ENCODE results near the gene TASP1. TPM values are rescaled to one million over a fixed set of nuclear protein-coding genes. Genes with fewer than 3 reads are reported as not detected.
"Not testable (repeated sequence)": the region's sequence is repeated elsewhere in the genome, so short reads cannot be mapped to it uniquely, and the experiment has no call there.

Gene TASP1
- total and polyA plus RNA-seq, 2 donors (not counting 3 experiments of a cell fraction or from before 2014, with no cell fraction given): 3.5 to 8.9 TPM

- POLR2A ChIA-PET: no interaction called here
Measured at GRCh38 chr20:13485576-13485975, 153.2 kb downstream of the TASP1 start.

GRCh38 chr20:13485019-13485418 is 153.7 kb downstream of the TASP1 start:
- dilution Hi-C loops (cut with MboI; ENCODE audit: extremely low pct_ligation_motif_present, low sequenced_read_pairs); H3K27me3 ChIP-seq (ENCODE audit: control insufficient read depth in 2 of 2, insufficient read depth in 2 of 2, low read length in 2 of 2); H3K79me2 ChIP-seq (ENCODE audit: control insufficient read depth, insufficient read depth, low read length); H3K9ac ChIP-seq (replicated peaks; ENCODE audit: extremely low read depth, insufficient read depth, low read length); H4K20me1 ChIP-seq (replicated peaks; ENCODE audit: control insufficient read depth, extremely low read depth, insufficient read depth, low read length); POLR2A ChIA-PET; H2AFZ ChIP-seq (ENCODE audit: low read depth, low read length); H3K36me3 ChIP-seq (ENCODE audit: control insufficient read depth in 2 of 2, extremely low read depth in 1 of 2, insufficient read depth in 2 of 2, low read length in 2 of 2); H3K4me1 ChIP-seq (ENCODE audit: control insufficient read depth, extremely low read depth, insufficient read depth, low read length); FAIRE-seq; BruUV-seq (replicated peaks); intact Hi-C loops (cut with micrococcal nuclease); DNase-seq (ENCODE audit: low read depth, low spot score); H3K27ac ChIP-seq (ENCODE audit: insufficient read depth, low read depth, low read length); H3K4me2 ChIP-seq (ENCODE audit: insufficient read depth, low read length); H3K9me3 ChIP-seq (replicated peaks; ENCODE audit: control insufficient read depth, insufficient read depth, low read length); H3K9me1 ChIP-seq (replicated peaks; ENCODE audit: control insufficient read depth, extremely low read depth, insufficient read depth, low read length); H3K4me3 ChIP-seq (replicated peaks in 1 of 3; ENCODE audit: insufficient read depth in 1 of 3, low read depth in 1 of 3, low read length in 3 of 3): not testable (repeated sequence)
- CTCF ChIA-PET: interaction anchor here (0.9 to 1.3 kb wide), 2 partner anchors 12 to 27 kb away, joined by 3 to 4 read pairs; no protein-coding TSS in a partner anchor

More at GRCh38 chr20:13485576-13485975, 153.2 kb downstream of the TASP1 start:
- H4K20me1 ChIP-seq (replicated peaks; ENCODE audit: control insufficient read depth, extremely low read depth, insufficient read depth, low read length): no peaks in the 10 kb centered on the region
- dilution Hi-C loops (cut with MboI; ENCODE audit: extremely low pct_ligation_motif_present, low sequenced_read_pairs): no loop called here
- BruUV-seq (replicated peaks): no TSS peak
- CTCF ChIA-PET: interaction anchor here (0.9 to 1.3 kb wide), 4 partner anchors 12 to 62 kb away, joined by 3 to 5 read pairs (median 4); no protein-coding TSS in a partner anchor
- FAIRE-seq (no peak), DNase-seq (ENCODE audit: low read depth, low spot score) (no peak)
- no peak overlapping the region for H3K4me3 ChIP-seq (replicated peaks in 1 of 3; ENCODE audit: insufficient read depth in 1 of 3, low read depth in 1 of 3, low read length in 3 of 3)
- no peak overlapping the region for H2AFZ ChIP-seq (ENCODE audit: low read depth, low read length)
- H3K9me1 ChIP-seq (replicated peaks; ENCODE audit: control insufficient read depth, extremely low read depth, insufficient read depth, low read length): no peaks in the 10 kb centered on the region
- no peaks in the 10 kb centered on the region for H3K36me3 ChIP-seq (ENCODE audit: control insufficient read depth in 2 of 2, extremely low read depth in 1 of 2, insufficient read depth in 2 of 2, low read length in 2 of 2)
- no peak overlapping the region for H3K4me2 ChIP-seq (ENCODE audit: insufficient read depth, low read length)
- TF ChIP-seq GATA2 (IDR thresholded peaks at IDR 0.05; ENCODE audit: insufficient read depth, insufficient read length, low read depth, low read length) (no peak), FOS (IDR thresholded peaks at IDR 0.05; ENCODE audit: borderline replicate concordance, insufficient read depth, low read length) (no peak), CTCF (IDR thresholded peaks at IDR 0.05; ENCODE audit: extremely low read depth in 1 of 2, insufficient read depth in 1 of 2, low read depth in 1 of 2, low read length in 2 of 2) (no peak), MYC (IDR thresholded peaks at IDR 0.05; ENCODE audit: low read depth, low read length) (no peak), MAX (IDR thresholded peaks at IDR 0.05; ENCODE audit: insufficient read depth, insufficient read length) (no peak), JUN (IDR thresholded peaks at IDR 0.05; ENCODE audit: borderline replicate concordance, insufficient read depth, insufficient read length, low read depth) (no peak), POLR2A (IDR thresholded peaks at IDR 0.05; ENCODE audit: low read depth, low read length) (no peak), EZH2 (IDR thresholded peaks at IDR 0.05; ENCODE audit: borderline replicate concordance, low read depth, low read length, severe bottlenecking) (no peak), POLR2AphosphoS5 (IDR thresholded peaks at IDR 0.05; ENCODE audit: insufficient read depth, low read depth, low read length) (no peak)
- H3K27me3 ChIP-seq (ENCODE audit: control insufficient read depth in 2 of 2, insufficient read depth in 2 of 2, low read length in 2 of 2): no peaks in the 10 kb centered on the region
- intact Hi-C loops (cut with micrococcal nuclease): no loop called here
- H3K27ac ChIP-seq (ENCODE audit: insufficient read depth, low read depth, low read length): no peak overlapping the region
- H3K4me1 ChIP-seq (ENCODE audit: control insufficient read depth, extremely low read depth, insufficient read depth, low read length): no peaks in the 10 kb centered on the region
- no peaks in the 10 kb centered on the region for H3K79me2 ChIP-seq (ENCODE audit: control insufficient read depth, insufficient read depth, low read length)
- no peak overlapping the region for H3K9ac ChIP-seq (replicated peaks; ENCODE audit: extremely low read depth, insufficient read depth, low read length)
- H3K9me3 ChIP-seq (replicated peaks; ENCODE audit: control insufficient read depth, insufficient read depth, low read length): no peaks in the 10 kb centered on the region

GRCh38 chr20:13483472-13483871 is 155.3 kb downstream of the TASP1 start:
- POLR2A ChIA-PET; H3K79me2 ChIP-seq (ENCODE audit: control insufficient read depth, insufficient read depth, low read length); H3K9me3 ChIP-seq (replicated peaks; ENCODE audit: control insufficient read depth, insufficient read depth, low read length): not testable (repeated sequence)

More at GRCh38 chr20:13483472-13483871, 155.3 kb downstream of the TASP1 start:
- H3K4me1 ChIP-seq (ENCODE audit: control insufficient read depth, extremely low read depth, insufficient read depth, low read length); H3K36me3 ChIP-seq (ENCODE audit: control insufficient read depth in 2 of 2, extremely low read depth in 1 of 2, insufficient read depth in 2 of 2, low read length in 2 of 2); H3K4me3 ChIP-seq (replicated peaks in 1 of 3; ENCODE audit: insufficient read depth in 1 of 3, low read depth in 1 of 3, low read length in 3 of 3); FAIRE-seq; H3K4me2 ChIP-seq (ENCODE audit: insufficient read depth, low read length); H4K20me1 ChIP-seq (replicated peaks; ENCODE audit: control insufficient read depth, extremely low read depth, insufficient read depth, low read length); BruUV-seq (replicated peaks); H2AFZ ChIP-seq (ENCODE audit: low read depth, low read length); DNase-seq (ENCODE audit: low read depth, low spot score); CTCF ChIA-PET; H3K9ac ChIP-seq (replicated peaks; ENCODE audit: extremely low read depth, insufficient read depth, low read length); H3K9me1 ChIP-seq (replicated peaks; ENCODE audit: control insufficient read depth, extremely low read depth, insufficient read depth, low read length); intact Hi-C loops (cut with micrococcal nuclease); H3K27ac ChIP-seq (ENCODE audit: insufficient read depth, low read depth, low read length); H3K27me3 ChIP-seq (ENCODE audit: control insufficient read depth in 2 of 2, insufficient read depth in 2 of 2, low read length in 2 of 2); dilution Hi-C loops (cut with MboI; ENCODE audit: extremely low pct_ligation_motif_present, low sequenced_read_pairs): not testable (repeated sequence)

Data from endothelial cell of umbilical vein (primary cell).